GM18861 (cell line): ENCODE data around the gene DDHD1.

ENCODE experiments used
- ATAC-seq: cut with Tn5 transposase; IDR thresholded peaks from one replicate; pipeline ENCODE4 v1.9.1; 2021; ENCODE audit not compliant: unreplicated experiment

Gene DDHD1

GRCh38 chr14:53001787-53002378, 151.2 kb downstream of the DDHD1 start:
- no peak for ATAC-seq

GRCh38 chr14:52998376-52999015, 154.6 kb downstream of the DDHD1 start:
- ATAC-seq, result no peak

GRCh38 chr14:52996493-52996892, 156.6 kb downstream of the DDHD1 start:
- ATAC-seq, result no peak

GRCh38 chr14:52995998-52996397, 157.1 kb downstream of the DDHD1 start:
- no peak for ATAC-seq

- no peak for ATAC-seq
These were observed 160.8 kb downstream of the DDHD1 start for GRCh38 chr14:52992236-52992870.

GRCh38 chr14:52988139-52988538, 165.0 kb downstream of the DDHD1 start:
- ATAC-seq, result no peak

GRCh38 chr14:52987514-52987913, 165.6 kb downstream of the DDHD1 start:
- no peak for ATAC-seq

- no peak for ATAC-seq
These were observed 166.1 kb downstream of the DDHD1 start for GRCh38 chr14:52987042-52987441.
